Stimulated activated naive B cell treated with anti-CD40 and anti-IgM and Interleukin-4, amounts not matched to agents 10 μg/mL and 1 μg/mL and 100 μg/mL, for 72 hours (primary cell): ENCODE results near the gene KCTD13.
A peak's percentile ranks its signal among the peaks of the same experiment; 100 is the strongest.

Experiments
- ATAC-seq, 2 donors: fragments of 150-1000 bp; cut with Tn5 transposase; replicated peaks; 2 replicates each; pipeline ENCODE4 v1.10.0; 2021; ENCODE audit warnings: moderate library complexity in 1 of 2
- DNase-seq: peaks from one replicate; pipeline ENCODE4 v3.0.0; 2021
- H3K27ac Mint-ChIP-seq: one replicate; pipeline ENCODE4 v1.8.0; 2022; ENCODE audit warnings: mild to moderate bottlenecking, mixed read lengths
- H3K27me3 Mint-ChIP-seq, 2 donors: one replicate each; pipeline ENCODE4 v1.8.0; 2022; ENCODE audit warnings: mixed read lengths in 2 of 2
- H3K36me3 Mint-ChIP-seq, 2 donors: one replicate each; pipeline ENCODE4 v1.8.0; 2022; ENCODE audit warnings: mixed read lengths in 2 of 2, mild to moderate bottlenecking in 1 of 2
- H3K4me1 Mint-ChIP-seq, 2 donors: one replicate each; pipeline ENCODE4 v1.8.0; 2022; ENCODE audit warnings: mixed read lengths in 2 of 2, mild to moderate bottlenecking in 1 of 2
- H3K4me3 Mint-ChIP-seq, 2 donors: one replicate each; pipeline ENCODE4 v1.8.0; 2022; ENCODE audit warnings: mild to moderate bottlenecking in 2 of 2, mixed read lengths in 2 of 2, moderate library complexity in 1 of 2
- H3K9me3 Mint-ChIP-seq, 2 donors: one replicate each; pipeline ENCODE4 v1.8.0; 2022; ENCODE audit warnings: mixed read lengths in 2 of 2, mild to moderate bottlenecking in 1 of 2

Gene KCTD13, protein sequence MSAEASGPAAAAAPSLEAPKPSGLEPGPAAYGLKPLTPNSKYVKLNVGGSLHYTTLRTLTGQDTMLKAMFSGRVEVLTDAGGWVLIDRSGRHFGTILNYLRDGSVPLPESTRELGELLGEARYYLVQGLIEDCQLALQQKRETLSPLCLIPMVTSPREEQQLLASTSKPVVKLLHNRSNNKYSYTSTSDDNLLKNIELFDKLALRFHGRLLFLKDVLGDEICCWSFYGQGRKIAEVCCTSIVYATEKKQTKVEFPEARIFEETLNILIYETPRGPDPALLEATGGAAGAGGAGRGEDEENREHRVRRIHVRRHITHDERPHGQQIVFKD

DNA sequence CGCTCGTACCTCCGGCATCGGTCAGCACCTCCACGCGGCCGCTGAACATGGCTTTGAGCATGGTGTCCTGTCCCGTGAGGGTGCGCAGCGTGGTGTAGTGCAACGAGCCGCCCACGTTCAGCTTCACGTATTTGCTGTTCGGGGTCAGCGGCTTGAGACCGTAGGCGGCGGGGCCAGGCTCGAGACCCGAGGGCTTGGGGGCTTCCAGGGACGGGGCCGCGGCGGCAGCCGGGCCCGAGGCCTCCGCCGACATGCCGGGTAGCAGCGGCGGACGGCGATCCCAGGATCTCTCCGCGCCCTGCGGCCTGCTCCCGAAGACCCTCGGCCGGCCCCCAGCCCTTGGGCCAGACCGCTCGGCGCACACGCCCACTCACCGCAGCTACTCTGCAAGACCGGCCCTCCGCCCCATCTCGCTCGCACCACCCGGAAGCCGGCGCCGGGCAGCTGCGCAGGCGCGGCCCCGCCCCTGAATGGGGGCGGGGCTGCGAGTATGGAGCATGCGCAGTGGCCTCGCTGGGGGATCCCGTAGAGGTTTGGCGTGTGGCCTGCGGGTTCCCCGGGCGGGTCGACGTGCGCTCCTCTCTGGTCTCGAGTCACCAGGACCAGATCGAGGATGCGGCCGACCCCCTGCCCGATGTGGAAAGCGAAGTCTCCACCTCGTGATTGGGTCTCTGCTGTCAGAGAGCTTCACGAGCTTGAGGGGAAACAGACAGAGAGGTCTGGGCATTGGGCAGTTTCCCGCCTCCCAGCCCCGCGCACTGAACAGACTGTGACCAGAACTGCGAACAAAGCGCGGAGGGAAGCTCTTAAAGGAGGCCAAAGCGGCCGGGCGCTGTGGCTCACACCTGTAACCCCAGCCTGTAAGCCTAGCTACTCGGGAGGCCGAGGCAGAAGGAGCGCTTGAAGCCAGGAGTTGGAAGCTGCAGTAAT is at the start of gene KCTD13:
Gene KCTD13, minus strand, starts transcription at position 446 of the 930 bp plus-strand sequence. Its CDS starts 193 bp downstream, at position 253.
- Mint-ChIP-seq H3K4me3 (peak within 1 kb of the TSS; percentile 89 to 92), H3K27ac (peak within 1 kb of the TSS; percentile 99), H3K4me1 (peaks cover 23 to 47% of the 10 kb centered on the region in 2 donors), H3K36me3 (peaks cover 12 to 21% of the 10 kb centered on the region in 2 donors), H3K9me3 (no peaks in the 10 kb centered on the region), H3K27me3 (no peaks in the 10 kb centered on the region)
- DNase-seq, result peak; percentile 93
- peak; percentile 90 to 92 for ATAC-seq

DNA sequence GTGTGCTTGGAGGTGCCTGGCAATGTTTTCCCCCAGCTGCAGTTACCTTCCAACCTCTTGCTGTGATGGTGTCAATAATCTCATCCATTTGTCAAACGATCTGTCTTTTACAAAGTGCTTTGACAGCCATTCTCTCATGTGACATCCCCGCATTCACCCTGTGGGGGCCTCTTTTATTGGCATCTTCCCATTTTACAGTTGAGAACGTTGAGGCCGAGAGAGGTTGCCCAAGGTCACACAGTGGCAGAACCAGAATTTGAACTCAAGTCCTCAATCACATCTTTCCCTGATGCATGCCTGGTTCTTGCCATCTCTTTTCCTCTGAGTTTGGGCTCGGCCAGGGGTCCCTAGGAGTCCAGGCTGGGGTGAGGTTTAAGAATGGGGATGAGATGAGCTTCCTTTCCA is 49.1 kb upstream of the KCTD13 start:
- Mint-ChIP-seq H3K4me1 (peaks cover 30 to 61% of the 10 kb centered on the region in 2 donors), H3K4me3 (peak overlapping the region; percentile 96 to 97), H3K9me3 (peaks cover 0 to 5% of the 10 kb centered on the region in 2 donors), H3K27me3 (no peaks in the 10 kb centered on the region), H3K27ac (peak overlapping the region; percentile 92), H3K36me3 (peaks cover 32 to 50% of the 10 kb centered on the region in 2 donors)
- no peak for DNase-seq
- no peak for ATAC-seq

DNA sequence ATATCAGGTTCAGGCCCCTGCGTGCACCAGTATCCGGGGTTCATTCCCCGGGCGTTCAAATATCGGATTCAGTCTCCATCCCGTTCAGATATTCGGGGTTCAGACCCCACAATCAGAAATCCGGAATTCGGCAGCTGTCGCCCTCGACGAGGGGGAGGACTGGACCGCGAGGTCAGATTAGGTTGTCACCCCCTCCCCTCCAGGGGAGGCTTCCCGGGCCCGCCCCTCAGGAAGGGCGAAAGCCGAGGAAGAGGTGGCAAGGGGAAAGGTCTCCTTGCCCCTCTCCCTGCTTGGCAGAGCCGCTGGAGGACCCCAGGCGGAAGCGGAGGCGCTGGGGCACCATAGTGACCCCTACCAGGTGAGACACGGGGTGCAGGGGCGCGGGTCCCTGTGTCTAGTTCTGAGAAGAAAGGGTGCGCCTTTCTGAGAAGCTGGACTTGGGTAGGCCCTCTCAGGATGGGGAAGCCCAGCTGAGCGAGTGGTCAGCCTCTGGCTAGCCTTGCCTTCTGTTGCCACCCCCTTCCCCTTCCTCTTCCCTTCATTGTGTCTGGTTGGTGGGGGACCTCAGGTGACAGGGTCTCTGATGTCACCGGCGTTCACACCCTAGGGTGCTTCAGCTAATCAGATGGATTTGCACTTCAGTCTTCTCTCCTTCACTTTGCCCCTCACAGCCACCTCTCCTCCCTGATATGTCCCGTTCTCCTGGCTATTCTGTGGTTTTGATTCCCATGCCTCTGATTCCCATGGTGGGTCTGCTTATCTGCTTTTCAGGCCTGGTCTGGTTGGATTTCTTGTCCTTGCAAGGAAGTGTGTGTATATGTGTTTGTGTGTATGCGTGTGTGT is 48.5 kb upstream of the KCTD13 start:
- Mint-ChIP-seq H3K4me1 (peaks cover 31 to 61% of the 10 kb centered on the region in 2 donors), H3K4me3 (peak overlapping the region; percentile 96 to 97), H3K27ac (peak overlapping the region; percentile 92), H3K27me3 (no peaks in the 10 kb centered on the region), H3K9me3 (peaks cover 0 to 5% of the 10 kb centered on the region in 2 donors), H3K36me3 (peaks cover 32 to 50% of the 10 kb centered on the region in 2 donors)
- no peak for DNase-seq
- no peak for ATAC-seq

DNA sequence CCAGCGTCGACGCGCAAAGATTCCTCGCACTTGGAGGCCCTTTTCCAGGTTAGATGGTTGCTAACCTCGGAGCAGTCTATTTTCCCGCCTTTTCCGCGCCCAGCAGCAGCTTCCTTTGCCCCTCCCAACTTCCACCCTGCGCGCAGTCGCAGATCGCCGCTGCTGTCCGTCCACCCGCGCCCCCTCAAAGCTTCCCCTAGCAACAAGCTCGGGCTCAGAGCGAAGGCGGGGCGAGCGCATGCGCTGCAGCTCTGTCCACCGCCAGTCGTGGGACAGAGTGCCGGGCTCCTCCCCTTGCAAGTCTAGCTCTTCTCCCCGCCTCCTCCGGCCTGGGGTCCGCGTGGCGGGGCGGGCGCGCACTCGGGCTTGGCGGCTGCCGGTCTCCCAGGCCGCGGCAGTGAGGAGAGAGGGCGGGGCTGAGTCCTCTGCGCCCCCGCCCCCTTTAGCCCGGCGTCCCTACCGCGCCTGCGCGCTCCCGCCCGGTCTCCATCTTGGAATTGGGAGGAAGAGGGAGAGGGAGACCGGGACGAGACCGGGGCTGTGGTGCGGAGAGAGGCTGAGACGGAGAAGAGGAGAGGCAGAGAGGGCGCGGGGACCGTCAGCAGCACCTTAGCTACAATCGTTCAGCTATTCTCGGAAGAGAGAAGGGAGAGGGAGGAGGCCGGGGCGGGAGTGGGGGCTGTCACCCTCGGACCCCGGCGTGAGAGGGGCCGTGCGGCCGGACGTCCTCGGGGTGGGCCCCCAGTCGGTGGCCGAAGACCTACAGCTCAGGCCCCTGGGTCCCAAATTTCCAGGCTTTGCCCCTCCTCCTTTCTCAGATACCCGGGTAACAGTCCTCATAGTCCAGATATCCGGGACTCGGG is 47.6 kb upstream of the KCTD13 start, which contains the start of gene TAOK2:
Gene TAOK2, plus strand, starts transcription at position 485 of the 863 bp plus-strand sequence. CDS start 3,905 bp downstream, outside the sequence.
- H3K36me3 Mint-ChIP-seq, result peaks cover 29 to 46% of the 10 kb centered on the region in 2 donors
- peak within 1 kb of the TSS; percentile 96 to 97 for H3K4me3 Mint-ChIP-seq
- peaks cover 0 to 5% of the 10 kb centered on the region in 2 donors for H3K9me3 Mint-ChIP-seq
- H3K27ac Mint-ChIP-seq, result peak within 1 kb of the TSS; percentile 92
- ATAC-seq, result peak; percentile 98 to 99
- peaks cover 29 to 56% of the 10 kb centered on the region in 2 donors for H3K4me1 Mint-ChIP-seq
- H3K27me3 Mint-ChIP-seq, result no peaks in the 10 kb centered on the region
- DNase-seq, result peak; percentile 100

DNA sequence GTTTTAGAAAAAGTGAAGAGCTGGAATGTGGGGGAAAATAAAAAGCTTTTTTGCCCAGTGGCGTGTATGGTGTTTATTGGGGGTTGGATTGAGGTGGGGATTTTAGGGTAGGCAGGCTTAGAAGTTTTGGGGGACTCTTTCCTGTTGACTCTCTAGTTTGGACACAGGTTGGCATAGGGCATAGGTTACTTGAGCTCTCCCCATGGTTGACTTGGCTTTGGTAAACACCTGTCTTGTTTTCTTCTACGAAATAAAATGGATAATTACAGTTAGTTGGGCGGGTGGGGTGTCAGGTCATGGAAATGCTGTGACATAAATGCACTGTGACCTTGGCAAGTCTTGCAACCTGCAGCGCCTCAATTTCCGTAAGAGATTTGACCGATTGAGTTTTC is 47.0 kb upstream of the KCTD13 start:
- Mint-ChIP-seq H3K27me3 (no peaks in the 10 kb centered on the region), H3K9me3 (peaks cover 0 to 5% of the 10 kb centered on the region in 2 donors), H3K4me1 (peaks cover 24 to 50% of the 10 kb centered on the region in 2 donors), H3K27ac (peak overlapping the region; percentile 92), H3K36me3 (peaks cover 29 to 47% of the 10 kb centered on the region in 2 donors), H3K4me3 (peak overlapping the region in 1 of 2 donors; percentile 96)
- ATAC-seq (no peak), DNase-seq (no peak)

DNA sequence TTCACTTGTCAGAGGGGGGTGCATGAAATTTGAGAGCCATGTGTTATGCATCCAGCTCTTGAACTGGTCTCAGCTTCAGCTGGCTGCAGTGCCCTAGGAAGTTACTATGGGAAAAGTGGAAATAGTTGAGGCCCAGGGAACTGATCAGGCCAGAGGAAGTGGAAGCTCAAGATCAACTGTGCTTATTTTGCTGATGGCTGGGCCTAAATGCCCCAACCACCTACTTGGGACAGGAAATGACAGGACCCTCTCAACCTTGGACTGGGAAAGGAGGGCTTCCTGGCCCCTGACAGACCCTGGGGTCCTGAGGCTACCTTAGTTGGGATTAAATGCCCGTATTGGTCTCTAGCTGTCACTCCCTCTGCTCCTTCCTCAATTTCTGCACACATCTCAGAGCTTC is 46.5 kb upstream of the KCTD13 start:
- Mint-ChIP-seq H3K4me3 (no peak overlapping the region), H3K9me3 (peaks cover 0 to 5% of the 10 kb centered on the region in 2 donors), H3K4me1 (peaks cover 24 to 47% of the 10 kb centered on the region in 2 donors), H3K27ac (no peak overlapping the region), H3K27me3 (no peaks in the 10 kb centered on the region), H3K36me3 (peaks cover 25 to 49% of the 10 kb centered on the region in 2 donors)
- DNase-seq (no peak), ATAC-seq (no peak)

DNA sequence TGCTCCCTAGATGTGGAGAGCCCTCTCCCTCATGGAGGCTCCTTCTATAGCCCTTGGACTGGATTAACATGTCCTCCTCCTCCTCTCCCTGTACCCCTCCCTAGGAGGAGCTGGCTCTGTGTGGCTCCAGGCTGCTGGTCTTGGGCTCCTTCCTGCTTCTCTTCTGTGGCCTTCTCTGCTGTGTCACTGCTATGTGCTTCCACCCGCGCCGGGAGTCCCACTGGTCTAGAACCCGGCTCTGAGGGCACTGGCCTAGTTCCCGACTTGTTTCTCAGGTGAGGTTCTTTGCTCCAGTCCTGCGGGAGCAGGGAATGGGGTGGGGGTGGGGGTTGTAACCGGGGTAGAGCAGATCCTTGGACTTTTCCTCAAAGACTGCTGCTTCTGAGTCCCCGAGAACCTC is 45.3 kb upstream of the KCTD13 start:
- Mint-ChIP-seq H3K9me3 (peaks cover 0 to 5% of the 10 kb centered on the region in 2 donors), H3K27ac (peak overlapping the region; percentile 59), H3K4me3 (no peak overlapping the region), H3K36me3 (peaks cover 25 to 49% of the 10 kb centered on the region in 2 donors), H3K4me1 (peaks cover 22 to 35% of the 10 kb centered on the region in 2 donors), H3K27me3 (no peaks in the 10 kb centered on the region)
- DNase-seq (no peak), ATAC-seq (no peak)

DNA sequence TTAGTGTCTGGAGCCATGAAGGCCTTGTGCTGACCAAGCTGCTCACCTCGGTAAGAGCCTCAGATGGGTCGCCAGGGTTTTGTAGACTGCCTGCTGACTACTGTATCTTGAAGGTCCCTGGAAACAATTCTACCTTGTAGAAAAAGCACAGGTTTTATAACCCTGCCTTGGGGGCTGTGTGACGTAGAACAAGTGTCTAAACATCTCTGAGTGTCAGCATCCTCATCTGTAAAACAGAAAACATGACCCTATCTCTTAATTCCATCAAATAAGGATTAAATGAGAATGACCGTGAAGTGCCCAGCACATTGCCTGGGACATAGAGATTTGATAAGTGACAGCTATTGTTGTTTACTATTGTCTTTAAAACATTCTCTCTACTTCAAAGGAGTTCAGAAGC is 42.2 kb upstream of the KCTD13 start:
- peaks cover 24 to 43% of the 10 kb centered on the region in 2 donors for H3K36me3 Mint-ChIP-seq

DNA sequence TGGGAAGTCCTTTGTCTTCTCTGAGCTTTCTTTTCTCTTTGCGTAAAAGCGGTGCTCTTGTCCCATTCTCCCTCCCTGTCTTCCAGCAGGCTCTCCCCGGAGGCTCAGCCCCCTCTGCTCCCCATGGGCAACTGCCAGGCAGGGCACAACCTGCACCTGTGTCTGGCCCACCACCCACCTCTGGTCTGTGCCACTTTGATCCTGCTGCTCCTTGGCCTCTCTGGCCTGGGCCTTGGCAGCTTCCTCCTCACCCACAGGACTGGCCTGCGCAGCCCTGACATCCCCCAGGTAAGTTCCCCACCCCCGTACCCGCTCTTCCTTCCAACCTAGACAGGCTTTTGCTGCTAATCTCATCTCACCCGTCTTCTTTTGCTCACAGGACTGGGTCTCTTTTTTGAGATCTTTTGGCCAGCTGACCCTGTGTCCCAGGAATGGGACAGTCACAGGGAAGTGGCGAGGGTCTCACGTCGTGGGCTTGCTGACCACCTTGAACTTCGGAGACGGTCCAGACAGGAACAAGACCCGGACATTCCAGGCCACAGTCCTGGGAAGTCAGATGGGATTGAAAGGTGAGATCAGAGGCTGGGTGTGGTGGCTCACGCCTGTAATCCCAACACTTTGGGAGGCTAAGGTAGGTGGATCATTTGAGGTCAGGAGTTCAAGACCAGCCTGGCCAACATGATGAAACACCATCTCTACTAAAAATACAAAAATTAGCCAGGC is 37.2 kb upstream of the KCTD13 start:
- no peaks in the 10 kb centered on the region for H3K9me3 Mint-ChIP-seq
- peaks cover 12 to 18% of the 10 kb centered on the region in 2 donors for H3K4me1 Mint-ChIP-seq
- H3K27ac Mint-ChIP-seq, result peak overlapping the region; percentile 91
- H3K36me3 Mint-ChIP-seq, result peaks cover 3 to 11% of the 10 kb centered on the region in 2 donors
- H3K27me3 Mint-ChIP-seq, result no peaks in the 10 kb centered on the region
- no peak for DNase-seq
- H3K4me3 Mint-ChIP-seq, result peak overlapping the region; percentile 84 to 91
- no peak for ATAC-seq

More for the DNA sequence above, 42.2 kb upstream of the KCTD13 start:
- no peak for DNase-seq
- no peak for ATAC-seq
- no peak overlapping the region for H3K27ac Mint-ChIP-seq
- no peaks in the 10 kb centered on the region for H3K27me3 Mint-ChIP-seq
- peaks cover 7 to 13% of the 10 kb centered on the region in 2 donors for H3K4me1 Mint-ChIP-seq
- H3K4me3 Mint-ChIP-seq, result no peak overlapping the region
- peaks cover 0 to 5% of the 10 kb centered on the region in 2 donors for H3K9me3 Mint-ChIP-seq

DNA sequence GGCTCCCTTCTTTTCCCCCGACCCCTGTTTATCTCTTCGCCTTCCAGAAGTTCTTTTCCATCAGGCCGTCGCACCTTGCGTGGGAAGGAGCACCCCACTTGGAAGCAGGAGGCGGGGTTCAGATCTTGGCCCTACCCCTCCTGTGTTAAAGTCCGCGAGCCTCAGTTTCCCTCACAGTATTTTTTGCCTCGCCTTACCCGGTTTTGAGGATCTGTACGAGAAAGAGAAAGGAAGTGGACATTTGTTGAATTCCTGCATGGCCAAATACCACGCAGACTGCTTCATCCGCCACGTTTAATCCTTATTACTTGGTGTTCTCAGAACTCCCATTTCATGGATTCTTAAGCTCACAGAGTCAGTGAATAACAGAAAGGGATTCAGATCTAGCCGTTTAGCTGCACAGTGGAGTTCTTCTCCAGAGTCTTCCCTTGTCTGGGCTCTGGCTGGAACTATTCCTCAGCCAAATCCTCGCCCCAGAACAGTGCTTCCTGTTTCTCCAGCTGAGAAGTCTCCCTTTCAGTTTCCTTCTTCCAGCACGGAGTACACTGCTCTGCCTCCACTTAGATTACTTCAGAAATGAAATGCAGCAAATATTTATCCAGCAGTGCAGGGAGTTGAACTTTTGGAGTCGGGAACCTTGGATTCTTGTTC is 36.4 kb upstream of the KCTD13 start:
- peaks cover 2 to 7% of the 10 kb centered on the region in 2 donors for H3K36me3 Mint-ChIP-seq
- no peak for ATAC-seq
- H3K4me1 Mint-ChIP-seq, result peaks cover 12 to 18% of the 10 kb centered on the region in 2 donors
- no peaks in the 10 kb centered on the region for H3K9me3 Mint-ChIP-seq
- peak overlapping the region; percentile 91 for H3K27ac Mint-ChIP-seq
- no peaks in the 10 kb centered on the region for H3K27me3 Mint-ChIP-seq
- DNase-seq, result no peak
- peak overlapping the region; percentile 84 to 91 for H3K4me3 Mint-ChIP-seq

DNA sequence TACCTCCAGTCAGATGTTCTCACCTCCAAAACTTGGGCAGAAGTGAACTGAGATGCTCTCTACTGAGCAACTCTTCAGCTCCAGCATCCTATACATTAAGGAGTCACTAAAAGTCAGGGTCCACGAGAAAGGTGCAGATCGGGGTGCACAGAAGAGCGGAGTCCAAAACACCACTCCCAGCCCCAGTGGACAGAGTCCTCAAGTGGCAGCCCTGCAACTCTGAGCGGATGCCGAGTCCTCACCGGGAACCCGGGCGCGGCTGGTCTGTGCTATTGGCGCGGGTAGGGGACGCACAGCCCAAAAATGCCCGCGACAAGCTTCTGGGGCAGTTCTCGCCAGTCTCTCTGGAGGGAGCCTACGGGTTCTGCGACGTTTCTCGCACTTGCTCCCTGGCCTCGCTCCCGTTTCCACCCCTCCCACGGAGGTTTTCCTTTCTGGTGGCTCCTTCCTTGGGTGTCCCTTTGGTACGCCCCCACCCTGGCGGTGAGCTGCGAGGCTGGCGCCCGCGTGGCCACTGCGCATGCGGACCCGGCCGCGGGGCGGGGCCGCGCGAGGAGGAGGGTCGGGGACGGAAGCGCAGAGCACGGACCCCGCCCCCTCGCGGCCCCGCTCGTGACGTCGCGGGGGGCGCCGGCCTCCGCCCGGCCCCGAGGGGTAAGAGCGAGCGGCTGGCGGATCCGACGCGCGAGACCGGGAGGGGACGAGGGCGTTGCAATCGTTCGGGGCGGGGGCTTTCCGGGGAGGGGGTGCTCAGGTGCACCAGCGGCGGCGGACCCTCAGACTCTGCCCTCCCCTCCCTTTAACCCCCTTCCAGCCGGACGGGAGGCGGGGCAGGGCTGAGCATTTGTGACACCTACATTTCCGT is 35.7 kb upstream of the KCTD13 start, which contains the start of gene TMEM219:
Gene TMEM219, plus strand, starts transcription at position 601 of the 865 bp plus-strand sequence. CDS start 1,065 bp downstream, outside the sequence.
- Mint-ChIP-seq H3K27me3 (no peaks in the 10 kb centered on the region), H3K27ac (peak within 1 kb of the TSS; percentile 91), H3K4me1 (peaks cover 12 to 18% of the 10 kb centered on the region in 2 donors), H3K36me3 (peaks cover 2 to 7% of the 10 kb centered on the region in 2 donors), H3K9me3 (no peaks in the 10 kb centered on the region), H3K4me3 (peak within 1 kb of the TSS; percentile 84 to 91)
- peak; percentile 90 to 91 for ATAC-seq
- DNase-seq, result peak; percentile 91
